PC-3 (cell line): ENCODE results near the gene ABCG8. TPM values are rescaled to one million over a fixed set of nuclear protein-coding genes. Genes with fewer than 3 reads are reported as not detected.

Experiments
- ATAC-seq: fragments of 200-7000 bp; cut with Tn5 transposase; 2 replicates; pipeline ENCODE4 v1.9.1; 2020; ENCODE audit warnings: mild to moderate bottlenecking, moderate library complexity
- BruUV-seq: library from RNA; stranded (reverse); fragments of 400-500 nt; replicated peaks from 2 replicates; lab custom pipeline; 2021; lab: Mats Ljungman, UMichigan
- CTCF ChIA-PET: fragments of 300-600 bp; sonication (Branson Sonifier 250); formaldehyde crosslinking; loops from one replicate; lab custom pipeline; 2022; ENCODE audit warnings: antibody characterized with exemption; lab: Charles Lee
- POLR2A ChIA-PET: fragments of 300-600 bp; sonication (Branson Sonifier 250); formaldehyde crosslinking; loops from one replicate; lab custom pipeline; 2022; ENCODE audit warnings: antibody characterized with exemption; ENCODE audit not compliant: unreplicated experiment; lab: Charles Lee
- DNase-seq: peaks from one replicate; pipeline ENCODE4 v3.0.0-alpha.2; 2015
- H2AFZ ChIP-seq: fragments of 300-600 bp; sonication (generic); 2 replicates; pipeline ENCODE4 v1.6.0; 2016; ENCODE audit warnings: antibody characterized with exemption, low read length
- H3F3A ChIP-seq: fragments of 300-600 bp; sonication (generic); one replicate; pipeline ENCODE4 v1.6.0; 2017; ENCODE audit warnings: antibody characterized with exemption, low read length, control low read depth, mild to moderate bottlenecking; ENCODE audit not compliant: unreplicated experiment
- H3K27ac ChIP-seq: fragments of 300-600 bp; sonication (generic); 2 replicates; pipeline ENCODE4 v1.5.1; 2016; ENCODE audit warnings: mild to moderate bottlenecking, low read length
- H3K27me3 ChIP-seq: fragments of 300-600 bp; sonication (generic); 2 replicates; pipeline ENCODE4 v1.6.1; 2016; ENCODE audit warnings: low read length, mixed read lengths
- H3K36me3 ChIP-seq: fragments of 300-600 bp; sonication (generic); 2 replicates; pipeline ENCODE4 v1.6.1; 2016; ENCODE audit warnings: low read depth, mixed run types, low read length, mixed read lengths
- H3K4me1 ChIP-seq: fragments of 300-600 bp; sonication (generic); 2 replicates; pipeline ENCODE4 v1.5.1; 2016; ENCODE audit warnings: low read length; ENCODE audit not compliant: insufficient read depth
- H3K4me2 ChIP-seq: fragments of 300-600 bp; sonication (generic); 2 replicates; pipeline ENCODE4 v1.6.0; 2016; ENCODE audit warnings: low read length
- H3K4me3 ChIP-seq: fragments of 300-600 bp; sonication (generic); 2 replicates; pipeline ENCODE4 v1.5.1; 2016; ENCODE audit warnings: mild to moderate bottlenecking, low read length, mixed read lengths
- H3K79me2 ChIP-seq: fragments of 300-600 bp; sonication (generic); 2 replicates; pipeline ENCODE4 v1.6.1; 2017; ENCODE audit warnings: low read length, mixed read lengths
- H3K9ac ChIP-seq: fragments of 300-600 bp; sonication (generic); 2 replicates; pipeline ENCODE4 v1.6.0; 2016; ENCODE audit warnings: mild to moderate bottlenecking, low read length
- H3K9me2 ChIP-seq: fragments of 300-600 bp; sonication (generic); replicated peaks from 2 replicates; pipeline ENCODE4 v1.6.1; 2016; ENCODE audit warnings: mixed run types, low read length, mixed read lengths
- H3K9me3 ChIP-seq: fragments of 300-600 bp; sonication (generic); 2 replicates; pipeline ENCODE4 v1.6.1; 2016; ENCODE audit warnings: low read length, mixed read lengths
- H4K20me1 ChIP-seq: fragments of 300-600 bp; sonication (generic); 2 replicates; pipeline ENCODE4 v1.6.1; 2016; ENCODE audit warnings: low read length, mixed read lengths
- EZH2 ChIP-seq: fragments of 300-600 bp; sonication (generic); IDR thresholded peaks from one replicate; pipeline ENCODE4 v1.6.1; 2017; ENCODE audit warnings: antibody characterized with exemption, mild to moderate bottlenecking, low read length; ENCODE audit not compliant: unreplicated experiment
- EZH2phosphoT487 ChIP-seq: fragments of 300-600 bp; sonication (generic); IDR thresholded peaks from 2 replicates; pipeline ENCODE4 v1.6.1; 2018; ENCODE audit warnings: mild to moderate bottlenecking, antibody characterized with exemption, low read length, borderline replicate concordance
- intact Hi-C: fragments of 100-400 bp; cut with micrococcal nuclease; formaldehyde crosslinking; loops from 2 replicates; pipeline ENCODE4 v1.9.0; 2023
- total RNA-seq: library from RNA; depleted of rRNA; stranded (reverse); fragments of >200 nt; gene quantifications from 2 replicates; pipeline ENCODE4 v1.2.3, GENCODE V29; 2014
- TF ChIP-seq, protein P1 (sequence below): fragments of 300-600 bp; sonication (generic); conservative IDR thresholded peaks from 2 replicates; pipeline ENCODE4 v1.5.1; 2017; ENCODE audit warnings: antibody characterized with exemption, low read depth, mild to moderate bottlenecking, low read length

ABCG8 gene
- total RNA-seq, 1 experiment from 2014 or later, result not detected

DNA sequence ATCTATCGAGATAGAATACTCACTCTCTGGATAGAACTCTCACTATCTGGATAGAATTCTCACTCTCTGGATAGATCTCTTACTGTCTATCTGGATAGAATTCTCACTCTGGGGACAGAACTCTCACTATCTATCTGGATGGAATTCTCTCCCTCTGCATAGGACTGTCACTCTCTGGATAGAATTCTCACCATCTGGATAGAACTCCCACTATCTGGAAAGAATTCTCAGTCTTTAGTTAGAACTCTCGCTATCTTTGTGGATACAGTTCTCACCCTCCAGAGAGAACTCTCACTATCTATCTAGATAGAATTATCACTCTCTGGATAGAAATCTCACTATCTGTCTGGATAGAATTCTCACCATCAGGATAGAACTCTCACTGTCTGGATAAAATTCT lies 16.5 kb downstream of the ABCG8 start:
- Histone ChIP-seq H4K20me1 (no peaks in the 10 kb centered on the region), H3K27ac (no peak overlapping the region), H2AFZ (no peak overlapping the region), H3K9me3 (no peaks in the 10 kb centered on the region), H3K79me2 (no peaks in the 10 kb centered on the region), H3K36me3 (no peaks in the 10 kb centered on the region), H3K4me3 (no peak overlapping the region), H3F3A (no peaks in the 10 kb centered on the region), H3K4me2 (no peak overlapping the region), H3K27me3 (peaks cover 60% of the 10 kb centered on the region), H3K4me1 (no peaks in the 10 kb centered on the region), H3K9me2 (no peaks in the 10 kb centered on the region), H3K9ac (no peak overlapping the region)
- DNase-seq, result no peak
- CTCF ChIA-PET, result no interaction called here
- intact Hi-C loops, result no loop called here
- no peak for ATAC-seq
- POLR2A ChIA-PET, result no interaction called here
- TF ChIP-seq EZH2 (no peak), EZH2phosphoT487 (no peak)
- TF ChIP-seq, protein P1, sequence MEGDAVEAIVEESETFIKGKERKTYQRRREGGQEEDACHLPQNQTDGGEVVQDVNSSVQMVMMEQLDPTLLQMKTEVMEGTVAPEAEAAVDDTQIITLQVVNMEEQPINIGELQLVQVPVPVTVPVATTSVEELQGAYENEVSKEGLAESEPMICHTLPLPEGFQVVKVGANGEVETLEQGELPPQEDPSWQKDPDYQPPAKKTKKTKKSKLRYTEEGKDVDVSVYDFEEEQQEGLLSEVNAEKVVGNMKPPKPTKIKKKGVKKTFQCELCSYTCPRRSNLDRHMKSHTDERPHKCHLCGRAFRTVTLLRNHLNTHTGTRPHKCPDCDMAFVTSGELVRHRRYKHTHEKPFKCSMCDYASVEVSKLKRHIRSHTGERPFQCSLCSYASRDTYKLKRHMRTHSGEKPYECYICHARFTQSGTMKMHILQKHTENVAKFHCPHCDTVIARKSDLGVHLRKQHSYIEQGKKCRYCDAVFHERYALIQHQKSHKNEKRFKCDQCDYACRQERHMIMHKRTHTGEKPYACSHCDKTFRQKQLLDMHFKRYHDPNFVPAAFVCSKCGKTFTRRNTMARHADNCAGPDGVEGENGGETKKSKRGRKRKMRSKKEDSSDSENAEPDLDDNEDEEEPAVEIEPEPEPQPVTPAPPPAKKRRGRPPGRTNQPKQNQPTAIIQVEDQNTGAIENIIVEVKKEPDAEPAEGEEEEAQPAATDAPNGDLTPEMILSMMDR, result no peak
- no TSS peak for BruUV-seq

DNA sequence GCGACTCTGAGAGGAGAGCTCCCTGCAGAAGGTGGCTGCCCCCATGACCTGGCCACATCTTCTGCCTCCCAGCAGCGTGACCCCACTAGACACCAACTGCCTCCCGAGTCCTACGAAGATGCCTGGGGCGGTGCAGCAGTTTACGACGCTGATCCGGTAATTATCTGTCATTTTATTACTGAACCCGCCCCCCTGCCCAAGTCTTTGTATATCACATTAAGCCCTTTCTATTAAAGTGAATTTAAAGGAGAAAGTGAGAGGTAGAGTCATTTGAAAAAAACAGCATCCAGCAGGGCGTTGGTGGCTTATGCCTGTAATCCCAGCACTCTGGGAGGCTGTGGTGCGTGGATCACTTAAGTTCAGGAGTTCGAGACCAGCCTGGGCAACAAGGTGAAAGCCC lies 33.4 kb downstream of the ABCG8 start:
- H3K79me2 ChIP-seq, result no peaks in the 10 kb centered on the region
- no peaks in the 10 kb centered on the region for H3F3A ChIP-seq
- ATAC-seq (no peak), DNase-seq (no peak)
- no peak overlapping the region for H3K4me2 ChIP-seq
- POLR2A ChIA-PET, result no interaction called here
- H3K27me3 ChIP-seq, result peaks cover 41% of the 10 kb centered on the region
- H3K9ac ChIP-seq, result no peak overlapping the region
- H4K20me1 ChIP-seq, result no peaks in the 10 kb centered on the region
- TF ChIP-seq, protein P1, result no peak
- no peak for TF ChIP-seq EZH2phosphoT487
- no peak for TF ChIP-seq EZH2
- H3K4me1 ChIP-seq, result no peaks in the 10 kb centered on the region
- H3K4me3 ChIP-seq, result no peak overlapping the region
- H3K9me2 ChIP-seq, result no peaks in the 10 kb centered on the region
- no peak overlapping the region for H3K27ac ChIP-seq
- H3K36me3 ChIP-seq, result no peaks in the 10 kb centered on the region
- H3K9me3 ChIP-seq, result no peaks in the 10 kb centered on the region
- intact Hi-C loops, result no loop called here
- no TSS peak for BruUV-seq
- H2AFZ ChIP-seq, result no peak overlapping the region
- CTCF ChIA-PET, result no interaction called here

DNA sequence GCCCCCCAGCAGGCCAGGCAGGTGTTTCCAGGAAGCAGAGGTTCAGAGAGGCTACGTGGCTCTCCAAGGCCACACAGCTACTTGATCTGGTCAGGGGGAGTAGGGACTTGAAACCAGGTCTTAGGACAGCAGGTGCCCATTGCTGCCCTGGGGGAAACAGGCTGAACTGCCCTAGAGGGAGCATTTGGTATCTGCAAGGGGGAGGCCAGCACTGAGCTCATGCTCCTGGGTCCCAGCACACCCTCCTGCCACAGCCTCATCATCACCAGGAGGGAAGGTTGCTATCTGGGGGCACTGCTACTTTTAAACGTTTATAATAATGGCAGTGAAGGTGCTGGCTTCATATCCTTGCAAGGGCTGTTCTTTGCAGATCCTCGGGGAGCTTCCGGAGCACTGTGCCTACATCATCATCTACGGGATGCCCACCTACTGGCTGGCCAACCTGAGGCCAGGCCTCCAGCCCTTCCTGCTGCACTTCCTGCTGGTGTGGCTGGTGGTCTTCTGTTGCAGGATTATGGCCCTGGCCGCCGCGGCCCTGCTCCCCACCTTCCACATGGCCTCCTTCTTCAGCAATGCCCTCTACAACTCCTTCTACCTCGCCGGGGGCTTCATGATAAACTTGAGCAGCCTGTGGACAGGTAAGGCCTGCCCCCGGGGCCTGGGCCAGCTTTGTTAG lies 36.1 kb downstream of the ABCG8 start:
- Histone ChIP-seq H3F3A (no peaks in the 10 kb centered on the region), H4K20me1 (no peaks in the 10 kb centered on the region), H3K79me2 (no peaks in the 10 kb centered on the region), H3K4me2 (no peak overlapping the region), H3K9ac (no peak overlapping the region), H2AFZ (no peak overlapping the region), H3K36me3 (no peaks in the 10 kb centered on the region), H3K27me3 (peaks cover 14% of the 10 kb centered on the region), H3K9me2 (no peaks in the 10 kb centered on the region), H3K9me3 (no peaks in the 10 kb centered on the region), H3K27ac (no peak overlapping the region), H3K4me1 (no peaks in the 10 kb centered on the region), H3K4me3 (no peak overlapping the region)
- ChIA-PET POLR2A (no interaction called here), CTCF (no interaction called here)
- DNase-seq (no peak), ATAC-seq (no peak)
- BruUV-seq, result no TSS peak
- intact Hi-C loops, result loop anchor here (5.0 kb wide), 1 partner anchor 263 kb away; no protein-coding TSS in a partner anchor
- TF ChIP-seq EZH2phosphoT487, result no peak
- TF ChIP-seq, protein P1, result no peak
- no peak for TF ChIP-seq EZH2
